Smooth muscle cell (in vitro differentiated cells): ENCODE results near the gene PPAN. TPM values are rescaled to one million over a fixed set of nuclear protein-coding genes. Genes with fewer than 3 reads are reported as not detected.
A peak's percentile ranks its signal among the peaks of the same experiment; 100 is the strongest.

ENCODE experiments used
- DNase-seq: peaks from one replicate; lab custom pipeline; 2025; ENCODE audit not compliant: unreplicated experiment; lab: John Stamatoyannopoulos, UW
- H2AFZ ChIP-seq: fragments of 200-600 bp; sonication (generic); 2 replicates; pipeline ENCODE4 v1.6.0; 2016; ENCODE audit warnings: antibody characterized with exemption, low read depth, mild to moderate bottlenecking
- H3F3A ChIP-seq: fragments of 200-600 bp; sonication (generic); 2 replicates; pipeline ENCODE4 v1.6.0; 2017; ENCODE audit warnings: antibody characterized with exemption, low read depth
- H3K27ac ChIP-seq: fragments of 200-600 bp; sonication (generic); 2 replicates; pipeline ENCODE4 v1.5.1; 2016; ENCODE audit warnings: low read depth, mild to moderate bottlenecking
- H3K27me3 ChIP-seq: fragments of 200-600 bp; sonication (generic); 2 replicates; pipeline ENCODE4 v1.6.1; 2016; ENCODE audit warnings: low read depth, mild to moderate bottlenecking
- H3K36me3 ChIP-seq: fragments of 200-600 bp; sonication (generic); 2 replicates; pipeline ENCODE4 v1.5.1; 2016; ENCODE audit warnings: low read depth
- H3K4me1 ChIP-seq: fragments of 200-600 bp; sonication (generic); 2 replicates; pipeline ENCODE4 v1.5.1; 2016; ENCODE audit warnings: low read depth
- H3K4me2 ChIP-seq: fragments of 200-600 bp; sonication (generic); 2 replicates; pipeline ENCODE4 v1.6.0; 2016; ENCODE audit warnings: mild to moderate bottlenecking
- H3K4me3 ChIP-seq: fragments of 200-600 bp; sonication (generic); 2 replicates; pipeline ENCODE4 v1.5.1; 2016; ENCODE audit warnings: mild to moderate bottlenecking
- H3K79me2 ChIP-seq: fragments of 200-600 bp; sonication (generic); 2 replicates; pipeline ENCODE4 v1.6.0; 2016; ENCODE audit warnings: low read depth, mild to moderate bottlenecking
- H3K9ac ChIP-seq: fragments of 200-600 bp; sonication (generic); 2 replicates; pipeline ENCODE4 v1.6.0; 2016; ENCODE audit warnings: low read depth
- H3K9me3 ChIP-seq: fragments of 200-600 bp; sonication (generic); replicated peaks from 2 replicates; pipeline ENCODE4 v1.5.1; 2016; ENCODE audit warnings: low read depth
- H4K20me1 ChIP-seq: fragments of 200-600 bp; sonication (generic); 2 replicates; pipeline ENCODE4 v1.6.0; 2016; ENCODE audit warnings: low read depth
- WGBS: methylation state at CpG from one replicate; pipeline ENCODE4 v1.1.7; 2016; ENCODE audit warnings: low lambda C conversion rate; 5-methylcytosine and 5-hydroxymethylcytosine counted together
- polyA plus RNA-seq: library from polyadenylated mRNA; unstranded; fragments of >200 nt; fragmentation: Nextera tagmentation; extraction: Ambion mirVana; gene quantifications from 2 replicates; pipeline ENCODE4 v1.2.1, GENCODE V29; 2016
- total RNA-seq: library from RNA; depleted of rRNA; stranded (reverse); fragments of >200 nt; gene quantifications from 2 replicates; pipeline ENCODE4 v1.2.3, GENCODE V29; 2014
- TF ChIP-seq, protein P1 (sequence below): fragments of 200-600 bp; sonication (generic); IDR thresholded peaks from 2 replicates; pipeline ENCODE4 v1.5.1; 2017; ENCODE audit warnings: borderline replicate concordance, mild to moderate bottlenecking, antibody characterized with exemption; ENCODE audit not compliant: insufficient read depth, poor library complexity, severe bottlenecking

The PPAN gene
- total and polyA plus RNA-seq, 2 experiments from 2014 or later = 11.1 to 22.6 TPM

DNA sequence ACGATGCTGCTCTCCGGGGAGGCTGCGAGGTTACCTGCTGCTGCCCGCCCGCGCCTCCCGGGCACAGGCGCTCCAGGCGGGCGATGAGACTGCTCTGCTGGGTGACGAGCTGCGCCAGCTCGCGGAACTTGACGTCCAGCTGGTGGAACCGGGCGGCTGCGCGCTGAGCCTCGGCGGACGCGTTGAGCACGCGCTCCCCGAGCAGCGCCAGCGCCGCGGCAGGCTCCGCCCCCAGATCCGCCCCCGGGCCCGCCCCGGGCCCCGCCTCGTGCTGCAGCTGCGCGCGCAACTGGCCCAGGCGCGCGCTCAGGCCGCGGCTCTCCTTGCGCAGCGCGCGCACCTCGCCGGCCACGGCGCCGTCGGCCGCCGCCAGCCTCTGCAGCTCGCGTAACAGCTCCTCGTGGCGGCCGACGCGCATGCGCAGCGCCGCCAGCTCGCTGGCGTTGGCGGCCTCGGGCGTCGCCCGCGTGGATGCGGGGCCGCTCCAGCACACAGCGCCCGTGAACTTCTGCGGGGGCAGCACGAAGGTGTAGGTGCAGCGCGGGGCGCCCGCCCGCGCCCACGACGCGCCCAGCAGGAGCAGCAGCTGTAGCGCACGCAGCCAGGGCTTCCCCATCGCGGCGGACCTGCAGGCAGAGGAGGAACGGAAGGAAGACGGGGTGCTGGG lies 10.1 kb upstream of the PPAN start:
- Histone ChIP-seq H3K27ac (no peak overlapping the region), H4K20me1 (no peaks in the 10 kb centered on the region), H3K9me3 (no peaks in the 10 kb centered on the region), H3K9ac (no peak overlapping the region), H3K36me3 (no peaks in the 10 kb centered on the region), H3K4me3 (peak overlapping the region; percentile 37), H3K27me3 (no peaks in the 10 kb centered on the region), H3K4me1 (no peaks in the 10 kb centered on the region), H3F3A (peaks cover 9% of the 10 kb centered on the region), H3K79me2 (no peaks in the 10 kb centered on the region), H3K4me2 (peak overlapping the region; percentile 85), H2AFZ (peak overlapping the region; percentile 80)
- WGBS = 6% methylated on average over 55 of the region's 97 CpGs
- TF ChIP-seq, protein P1, sequence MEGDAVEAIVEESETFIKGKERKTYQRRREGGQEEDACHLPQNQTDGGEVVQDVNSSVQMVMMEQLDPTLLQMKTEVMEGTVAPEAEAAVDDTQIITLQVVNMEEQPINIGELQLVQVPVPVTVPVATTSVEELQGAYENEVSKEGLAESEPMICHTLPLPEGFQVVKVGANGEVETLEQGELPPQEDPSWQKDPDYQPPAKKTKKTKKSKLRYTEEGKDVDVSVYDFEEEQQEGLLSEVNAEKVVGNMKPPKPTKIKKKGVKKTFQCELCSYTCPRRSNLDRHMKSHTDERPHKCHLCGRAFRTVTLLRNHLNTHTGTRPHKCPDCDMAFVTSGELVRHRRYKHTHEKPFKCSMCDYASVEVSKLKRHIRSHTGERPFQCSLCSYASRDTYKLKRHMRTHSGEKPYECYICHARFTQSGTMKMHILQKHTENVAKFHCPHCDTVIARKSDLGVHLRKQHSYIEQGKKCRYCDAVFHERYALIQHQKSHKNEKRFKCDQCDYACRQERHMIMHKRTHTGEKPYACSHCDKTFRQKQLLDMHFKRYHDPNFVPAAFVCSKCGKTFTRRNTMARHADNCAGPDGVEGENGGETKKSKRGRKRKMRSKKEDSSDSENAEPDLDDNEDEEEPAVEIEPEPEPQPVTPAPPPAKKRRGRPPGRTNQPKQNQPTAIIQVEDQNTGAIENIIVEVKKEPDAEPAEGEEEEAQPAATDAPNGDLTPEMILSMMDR = no peak
- DNase-seq = peak; percentile 67

DNA sequence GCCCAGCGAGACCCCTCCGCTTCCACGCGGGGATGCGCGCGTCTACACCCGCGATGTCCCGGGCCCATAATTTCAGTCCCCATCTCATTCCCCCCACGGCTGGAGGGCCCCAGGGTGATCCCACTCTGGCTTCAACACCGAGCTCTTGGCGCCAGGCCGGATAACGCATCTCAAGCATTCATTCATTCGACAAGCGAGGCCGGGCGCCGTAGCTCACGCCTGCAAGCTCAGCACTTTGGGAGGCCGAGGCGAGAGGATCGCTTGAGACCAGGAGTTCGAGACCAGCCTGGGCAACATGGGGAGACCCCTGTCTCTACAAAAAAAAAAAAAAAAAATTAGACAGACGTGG lies 9.6 kb upstream of the PPAN start:
- Histone ChIP-seq H2AFZ (peak overlapping the region; percentile 80), H3K9me3 (no peaks in the 10 kb centered on the region), H3K9ac (no peak overlapping the region), H3F3A (peaks cover 9% of the 10 kb centered on the region), H4K20me1 (no peaks in the 10 kb centered on the region), H3K27ac (no peak overlapping the region), H3K4me1 (no peaks in the 10 kb centered on the region), H3K27me3 (no peaks in the 10 kb centered on the region), H3K79me2 (no peaks in the 10 kb centered on the region), H3K4me2 (peak overlapping the region; percentile 85), H3K4me3 (peak overlapping the region; percentile 37), H3K36me3 (no peaks in the 10 kb centered on the region)
- 59% methylated on average over 26 of the region's 26 CpGs for WGBS
- TF ChIP-seq, protein P1 = no peak
- no peak for DNase-seq

DNA sequence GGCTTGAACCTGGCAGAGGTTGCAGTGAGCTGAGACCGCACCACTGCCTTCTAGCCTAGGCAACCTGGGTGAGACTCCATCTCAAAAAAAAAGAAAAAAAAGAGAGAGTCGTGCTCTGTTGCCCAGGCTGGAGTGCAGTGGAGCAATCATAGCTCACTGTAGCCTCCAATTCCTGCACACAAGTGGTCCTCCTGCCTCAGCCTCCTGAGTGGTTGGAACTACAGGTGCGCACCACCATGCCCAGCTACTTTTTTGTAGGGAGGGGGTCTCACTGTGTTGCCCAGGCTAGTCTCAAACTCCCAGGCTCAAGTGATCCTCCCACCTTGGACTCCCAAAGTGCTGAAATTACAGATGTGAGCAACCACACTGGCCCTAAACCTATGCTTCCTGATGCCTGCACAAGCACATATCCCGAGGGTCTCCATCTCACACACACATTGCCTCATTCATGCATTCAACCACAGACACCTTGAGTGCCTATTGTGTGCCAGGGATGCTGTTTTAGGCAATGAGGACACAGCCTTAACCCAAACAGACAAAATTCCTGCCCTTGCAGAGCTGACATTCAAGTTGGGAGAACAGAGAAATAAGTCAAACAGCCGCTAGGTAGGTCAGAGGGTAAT lies 5.9 kb upstream of the PPAN start:
- TF ChIP-seq, protein P1 = no peak
- Histone ChIP-seq H3K27me3 (no peaks in the 10 kb centered on the region), H3F3A (peaks cover 6% of the 10 kb centered on the region), H4K20me1 (no peaks in the 10 kb centered on the region), H3K9ac (no peak overlapping the region), H3K4me3 (no peak overlapping the region), H3K27ac (no peak overlapping the region), H3K4me1 (no peaks in the 10 kb centered on the region), H3K9me3 (no peaks in the 10 kb centered on the region), H3K4me2 (no peak overlapping the region), H2AFZ (no peak overlapping the region), H3K79me2 (no peaks in the 10 kb centered on the region), H3K36me3 (no peaks in the 10 kb centered on the region)
- DNase-seq = no peak
- WGBS = 92% methylated on average over 5 of the region's 5 CpGs
